HG03354 (cell line): ENCODE data around the gene KIRREL1.

Experiments
- ATAC-seq: cut with Tn5 transposase; IDR thresholded peaks from one replicate; pipeline ENCODE4 v1.9.1; 2021; ENCODE audit warnings: mild to moderate bottlenecking; ENCODE audit not compliant: unreplicated experiment, poor library complexity, severe bottlenecking

The KIRREL1 gene

DNA sequence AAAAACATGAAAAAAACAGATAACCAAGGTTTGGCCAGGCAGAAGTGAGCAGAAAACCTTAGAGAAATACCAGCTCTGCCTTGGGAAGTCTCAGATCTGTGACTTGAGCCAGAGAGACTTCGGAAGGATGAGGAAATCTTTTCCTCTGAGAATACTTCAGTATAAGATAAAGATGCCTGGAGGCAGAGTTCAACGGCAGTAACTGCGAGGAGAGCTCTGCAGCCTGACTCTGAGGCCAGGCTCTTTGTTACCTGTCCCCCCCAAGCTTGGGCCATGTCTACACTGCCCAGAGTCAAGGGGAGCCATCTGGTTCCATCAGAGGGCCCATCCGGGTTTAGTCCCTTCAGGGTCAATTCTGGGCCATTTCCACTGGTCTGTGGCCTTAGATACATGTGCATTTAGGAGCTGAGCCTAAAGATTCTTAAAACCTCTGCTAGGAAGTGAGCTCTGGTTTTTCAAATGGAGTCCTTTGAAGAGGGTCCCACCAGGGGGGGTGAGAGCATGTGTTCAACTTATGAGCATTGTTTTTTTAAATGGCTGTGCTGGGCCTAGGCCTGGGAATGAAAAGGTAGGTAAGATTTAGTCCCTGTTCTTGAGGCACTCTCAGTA is 8.7 kb downstream of the KIRREL1 start:
- ATAC-seq, result no peak

DNA sequence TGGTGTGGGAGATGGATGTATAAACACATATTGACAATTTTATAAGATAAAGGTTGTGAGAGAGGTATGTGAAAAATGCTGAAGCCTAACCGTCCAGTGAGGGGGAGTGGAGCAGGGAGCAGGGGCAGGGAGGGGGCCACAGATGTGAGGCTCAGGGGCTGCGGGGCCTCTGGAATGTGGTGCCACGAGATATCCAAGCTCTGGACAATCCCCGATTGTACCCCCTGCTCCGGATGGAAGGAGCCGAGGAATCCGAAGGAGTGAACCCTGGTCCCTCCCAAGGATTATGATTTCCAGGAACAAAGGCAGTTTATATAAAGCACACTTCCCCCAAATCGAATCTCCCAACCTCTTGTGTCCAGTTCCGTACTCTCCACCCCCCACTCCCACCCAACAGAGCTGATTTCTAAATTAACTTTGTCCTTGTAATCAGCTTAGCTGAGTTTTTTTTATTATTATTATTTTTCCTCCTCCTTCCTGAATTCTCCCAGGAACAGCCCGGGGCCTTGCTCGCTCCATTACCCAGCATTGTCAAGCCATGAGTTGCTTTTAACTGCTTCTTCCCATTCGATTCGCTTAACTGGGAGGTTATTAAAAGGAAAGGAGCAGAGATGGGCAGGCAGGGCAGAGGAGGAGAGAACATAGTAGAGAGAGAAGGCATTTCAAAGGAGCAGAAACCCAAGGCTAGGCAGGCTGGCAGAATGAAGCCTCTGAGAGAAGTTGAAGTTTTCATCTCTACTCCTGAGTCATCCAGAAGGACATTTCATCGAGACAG is 9.4 kb downstream of the KIRREL1 start:
- no peak for ATAC-seq

DNA sequence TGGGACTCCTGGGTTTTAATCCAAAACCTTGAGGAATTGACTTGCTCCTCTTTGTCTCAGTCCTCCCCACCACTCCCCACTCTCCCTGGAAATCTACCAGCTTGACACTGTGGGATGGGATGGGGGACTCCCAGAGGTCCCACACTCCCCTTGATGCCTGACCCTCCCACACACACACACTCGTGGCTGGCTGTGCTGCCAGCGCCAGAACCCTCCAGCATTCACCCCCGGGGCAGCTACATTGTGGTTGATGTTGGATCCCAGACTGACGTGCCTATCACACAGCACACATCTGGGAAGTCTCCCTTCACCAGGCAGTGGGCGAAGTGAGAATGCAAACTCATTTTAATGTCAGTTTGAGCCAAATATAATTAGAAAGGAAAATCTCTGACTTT is 10.0 kb downstream of the KIRREL1 start:
- ATAC-seq, result no peak

DNA sequence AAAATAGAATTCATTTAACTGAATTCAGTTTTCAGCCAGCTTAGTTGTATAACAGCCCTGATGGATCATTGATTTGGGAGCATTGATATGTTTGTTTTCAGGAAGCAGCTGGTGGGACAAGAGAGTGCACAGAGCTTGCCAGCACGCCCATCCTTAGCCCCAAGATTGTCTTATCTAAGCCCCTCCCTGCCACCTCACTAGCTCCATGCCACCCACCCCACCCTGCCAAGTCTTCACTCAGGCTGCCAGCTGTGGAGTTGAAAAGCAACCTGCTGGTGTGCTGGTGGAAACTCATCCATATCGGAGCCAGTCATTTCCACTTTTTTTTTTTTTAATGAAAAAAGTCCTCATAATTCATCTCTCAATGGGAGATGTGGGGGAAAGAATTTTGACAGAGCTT is 11.8 kb downstream of the KIRREL1 start:
- no peak for ATAC-seq

DNA sequence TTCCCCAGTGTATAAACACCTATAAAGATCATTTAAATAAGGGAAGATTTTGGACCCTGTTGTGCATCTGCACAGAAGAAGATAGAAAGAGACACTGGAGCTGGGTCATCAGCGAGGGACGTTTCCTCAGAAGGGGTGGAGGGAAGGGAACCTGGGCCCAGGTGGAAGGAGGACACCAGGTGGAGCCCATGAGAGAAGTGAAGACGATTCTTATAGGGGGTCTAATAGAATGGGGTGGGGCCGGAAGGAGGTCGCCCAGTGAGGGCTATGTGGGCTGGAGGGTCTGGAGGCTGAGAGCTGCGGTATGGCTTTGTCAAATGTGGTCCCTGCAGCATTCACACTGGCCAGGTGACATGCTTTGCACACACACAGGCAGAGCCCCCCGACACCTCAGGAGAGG is 13.7 kb downstream of the KIRREL1 start:
- ATAC-seq, result no peak

DNA sequence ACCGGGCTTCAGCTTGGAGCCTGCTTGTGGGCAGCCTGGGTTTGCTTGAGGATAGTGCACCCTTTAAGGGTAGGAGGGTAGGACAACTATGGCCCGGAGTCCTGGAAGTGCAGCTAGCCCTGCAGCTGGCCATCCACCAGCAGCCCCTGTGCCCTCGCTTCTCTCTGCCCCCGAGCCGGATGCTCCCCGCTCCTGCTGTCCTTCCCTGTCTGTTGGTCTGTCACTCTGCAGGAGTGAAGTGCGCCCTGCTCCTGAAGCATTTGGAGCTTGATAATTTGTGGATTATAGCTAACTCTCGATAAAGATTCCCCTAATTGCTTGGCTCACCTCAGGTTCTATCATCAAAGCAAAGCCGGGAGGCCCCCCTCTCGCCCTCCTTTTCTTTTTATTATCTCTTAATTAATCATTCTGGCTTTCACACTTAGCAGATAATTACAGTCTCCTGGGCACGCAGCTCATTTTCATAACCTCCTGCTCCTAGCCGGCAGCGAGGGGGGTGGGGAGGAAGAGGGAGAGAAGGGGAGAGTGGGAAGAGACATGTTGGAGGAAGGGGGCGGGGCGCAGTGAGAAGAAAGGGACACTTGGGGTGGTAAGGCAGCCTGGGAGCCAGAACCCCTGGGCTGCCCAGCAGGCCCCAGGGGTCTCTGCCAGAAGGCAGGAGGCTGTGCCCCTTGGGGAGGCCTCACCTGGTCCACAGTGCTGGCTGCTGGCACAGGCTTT is 14.4 kb downstream of the KIRREL1 start:
- ATAC-seq, result no peak

DNA sequence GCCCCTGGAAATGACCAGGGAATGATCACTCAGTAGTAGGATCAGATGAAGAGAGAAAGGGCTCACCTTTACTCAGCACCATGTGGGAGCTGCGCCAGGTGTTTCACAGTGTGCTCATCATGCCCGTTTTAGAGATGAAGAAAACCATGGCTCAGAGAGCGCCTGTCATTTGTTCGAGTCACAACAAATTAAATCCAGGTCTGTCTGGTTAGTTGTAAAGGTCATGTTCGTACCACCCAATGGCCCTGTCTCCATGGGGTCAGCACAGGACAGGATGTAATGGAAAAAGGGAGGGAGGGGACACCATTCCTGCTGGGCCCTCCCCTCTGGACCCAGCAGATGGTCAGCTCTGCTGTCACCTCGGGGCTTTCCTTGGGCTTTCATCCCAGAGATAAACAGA is 15.2 kb downstream of the KIRREL1 start:
- no peak for ATAC-seq

DNA sequence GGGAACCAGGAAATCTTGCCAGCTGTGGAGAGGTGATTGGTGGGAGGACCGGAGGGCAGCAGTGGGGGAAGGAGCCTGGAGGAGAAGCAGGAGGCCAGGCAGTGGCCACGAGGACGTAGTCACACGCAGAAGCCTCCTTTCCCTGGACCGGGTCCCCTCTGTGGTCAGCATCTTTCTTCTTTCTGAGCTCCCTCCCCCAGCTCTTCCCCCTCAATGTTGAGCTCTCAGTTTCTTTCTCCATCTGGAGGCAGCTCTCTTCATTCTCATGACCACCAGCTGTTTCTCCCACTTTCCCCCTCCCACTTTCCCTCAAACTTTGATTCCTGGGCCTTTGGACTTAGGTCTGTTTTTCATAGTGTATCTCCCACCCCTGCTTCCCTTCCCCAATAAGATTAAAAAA is 18.3 kb downstream of the KIRREL1 start:
- ATAC-seq, result no peak

DNA sequence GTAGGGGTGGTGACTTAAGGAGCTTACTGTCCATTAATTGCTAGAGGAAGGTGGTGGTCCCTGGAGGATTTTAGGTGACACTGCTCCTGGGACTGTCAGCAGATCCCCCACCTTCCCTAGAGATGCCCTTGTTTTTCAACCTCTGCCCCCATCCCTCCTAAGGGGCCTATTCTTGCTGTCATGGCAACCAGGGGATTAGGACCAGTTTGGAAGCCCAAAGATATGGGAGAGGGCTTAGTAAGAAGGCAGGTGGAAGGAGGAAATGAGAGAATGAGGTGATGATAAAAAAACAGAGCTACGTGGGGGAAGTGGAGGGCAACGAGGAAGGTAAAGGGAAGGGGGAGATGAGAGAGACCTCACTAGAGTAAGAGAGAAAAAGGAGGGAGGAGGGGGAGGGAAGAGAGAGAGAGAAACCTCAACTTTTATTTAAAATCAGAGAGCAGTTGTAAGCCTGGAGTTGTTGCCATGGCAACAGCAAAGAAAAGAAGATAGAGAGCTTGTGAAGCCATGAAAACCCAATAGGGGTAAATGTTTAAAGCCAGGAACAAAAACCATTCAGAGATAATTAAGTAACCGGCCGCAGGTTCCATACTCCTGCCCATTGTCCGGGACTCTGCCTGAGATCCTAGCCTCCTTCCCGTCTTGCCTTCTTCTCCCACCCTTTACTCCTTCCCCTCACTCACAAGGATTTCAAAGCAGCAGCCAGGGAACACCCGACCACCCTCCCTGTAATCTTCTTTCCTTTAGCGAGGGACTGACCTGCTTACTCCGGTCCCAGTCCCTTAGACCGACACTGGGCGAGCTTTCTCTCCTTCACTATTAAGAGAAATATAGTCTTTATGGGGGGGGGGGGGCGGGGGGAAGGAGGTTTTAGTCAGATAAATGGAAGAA is 20.6 kb downstream of the KIRREL1 start:
- no peak for ATAC-seq

DNA sequence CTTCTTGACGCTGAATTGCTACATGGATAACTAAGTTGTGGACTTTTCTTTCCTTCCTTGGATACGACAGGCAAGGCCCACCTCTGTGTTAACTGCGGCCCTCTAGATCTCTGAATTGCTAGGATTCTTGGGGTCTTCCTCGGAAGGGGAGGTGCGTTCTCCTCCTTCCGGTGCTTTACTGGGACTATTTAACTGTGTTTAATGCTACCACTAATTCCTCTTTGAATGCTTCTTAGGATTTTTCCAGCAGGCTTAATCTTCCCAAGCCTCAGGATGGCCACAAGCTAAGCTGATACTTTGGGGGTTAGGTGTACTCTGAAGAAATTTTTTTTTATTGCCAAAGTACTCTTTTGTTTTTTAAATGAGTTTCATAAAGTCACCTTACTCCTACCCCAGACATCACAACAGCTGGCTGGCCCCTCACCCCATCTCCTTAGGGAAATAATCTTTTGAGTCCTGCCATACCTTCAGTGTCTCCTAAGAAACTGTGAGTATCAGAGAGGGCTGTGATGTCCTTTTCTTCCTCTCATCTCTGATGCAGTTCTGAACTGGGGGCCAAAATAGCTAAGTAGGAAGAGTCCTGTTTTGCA is 21.4 kb downstream of the KIRREL1 start:
- ATAC-seq, result no peak

DNA sequence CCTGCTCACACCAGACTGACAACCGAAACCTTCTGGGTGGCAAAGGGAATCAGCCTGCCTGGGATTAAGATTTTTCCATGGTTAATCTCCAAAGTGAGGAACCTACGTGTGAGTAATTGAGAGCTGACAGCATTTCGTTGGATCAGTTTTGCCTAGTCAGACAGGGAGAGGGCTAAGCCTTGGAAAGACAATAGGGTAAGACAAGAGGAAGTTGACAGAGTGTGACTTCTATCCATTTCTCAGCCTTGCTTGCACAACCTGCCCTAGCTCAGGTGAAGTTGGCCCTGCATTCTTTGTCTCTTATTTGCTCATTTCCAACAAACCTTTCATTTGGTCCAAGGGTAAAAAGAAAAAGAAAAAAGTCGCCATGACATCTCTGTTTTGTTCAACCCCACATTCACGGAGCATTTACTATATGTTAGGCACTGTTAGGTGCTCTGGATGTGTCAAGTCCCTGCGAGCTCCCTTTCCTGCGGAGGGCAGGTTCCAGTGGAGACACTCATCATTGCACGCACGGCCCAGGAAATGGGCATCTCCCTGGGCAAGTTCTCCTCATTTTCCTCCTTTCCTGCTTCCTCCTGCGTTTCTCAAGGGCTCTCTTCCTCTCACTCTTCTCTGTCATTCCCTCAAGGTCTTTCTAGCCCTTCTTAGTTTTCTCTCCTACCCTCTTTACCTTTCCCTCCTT is 23.3 kb downstream of the KIRREL1 start:
- ATAC-seq, result no peak

DNA sequence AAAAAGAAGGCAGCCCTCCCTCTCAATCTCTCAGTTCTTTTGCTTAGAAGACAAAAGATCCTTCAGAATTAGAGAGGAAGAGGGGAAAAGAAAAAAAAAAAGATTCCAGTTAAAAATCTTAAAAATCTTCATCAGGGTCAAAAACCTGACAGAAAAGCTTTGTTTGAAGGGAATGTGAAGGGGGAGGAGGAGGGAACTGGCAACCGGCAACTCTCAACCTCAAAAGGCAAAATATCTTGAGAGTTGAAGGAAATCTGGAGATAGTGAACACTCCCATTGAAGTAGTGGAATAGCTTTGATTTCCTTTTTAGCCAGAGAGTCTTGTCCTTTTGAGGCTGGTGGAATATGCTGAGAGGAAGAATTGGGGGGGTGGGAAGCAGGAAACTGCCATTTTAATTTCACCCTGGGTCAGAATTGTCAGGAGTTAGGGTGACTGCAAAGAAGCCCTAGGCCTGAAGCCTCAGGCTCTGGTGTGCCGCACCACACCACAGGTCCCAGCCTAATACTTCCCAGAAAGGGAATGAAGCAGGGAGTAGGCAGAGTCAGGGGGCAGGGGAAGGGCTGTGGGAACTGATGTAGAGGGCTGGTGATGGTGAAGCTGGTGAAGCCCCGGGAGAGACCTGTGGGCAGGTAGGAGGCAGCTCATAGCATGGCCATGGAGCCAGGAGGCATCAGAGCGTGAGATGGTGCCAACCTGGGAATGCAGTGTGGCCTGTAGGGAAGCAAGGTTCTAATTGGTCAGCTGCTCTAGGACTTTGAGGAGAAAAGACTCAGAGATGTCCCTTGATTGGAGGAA is 24.6 kb downstream of the KIRREL1 start:
- no peak for ATAC-seq

DNA sequence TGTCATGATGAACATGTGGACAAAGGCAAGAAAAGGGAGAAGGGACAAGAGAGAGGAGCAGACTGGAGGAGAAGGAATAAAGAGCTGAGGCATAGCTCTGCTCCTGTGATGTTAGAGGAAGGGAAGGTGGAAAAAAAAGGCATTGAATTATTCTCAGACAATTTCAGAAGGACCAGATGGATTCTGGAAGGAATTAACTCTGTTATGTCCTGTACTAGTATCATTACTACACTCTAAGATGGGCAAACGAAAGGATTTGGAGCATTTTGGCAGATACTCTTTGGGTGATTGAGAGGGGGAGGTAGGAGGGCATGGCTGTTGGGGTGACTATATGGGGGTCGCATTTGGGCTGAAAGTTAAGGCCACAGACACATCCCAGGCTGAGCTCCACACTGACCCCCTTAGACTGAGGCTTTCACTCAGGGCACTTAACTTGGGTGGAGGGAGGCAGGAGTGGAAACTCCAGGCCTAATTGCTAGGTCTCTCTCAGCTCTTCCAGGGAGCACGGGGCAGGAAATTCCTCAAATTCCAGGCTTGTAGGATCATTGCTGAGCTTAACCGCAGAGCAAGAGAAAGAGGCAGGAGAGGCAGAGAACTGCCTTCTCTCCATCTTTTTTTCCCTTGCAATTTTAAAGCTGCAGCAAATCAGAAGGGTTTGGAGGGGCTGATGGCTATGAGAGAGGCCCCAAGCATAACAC is 25.9 kb downstream of the KIRREL1 start:
- ATAC-seq, result no peak

DNA sequence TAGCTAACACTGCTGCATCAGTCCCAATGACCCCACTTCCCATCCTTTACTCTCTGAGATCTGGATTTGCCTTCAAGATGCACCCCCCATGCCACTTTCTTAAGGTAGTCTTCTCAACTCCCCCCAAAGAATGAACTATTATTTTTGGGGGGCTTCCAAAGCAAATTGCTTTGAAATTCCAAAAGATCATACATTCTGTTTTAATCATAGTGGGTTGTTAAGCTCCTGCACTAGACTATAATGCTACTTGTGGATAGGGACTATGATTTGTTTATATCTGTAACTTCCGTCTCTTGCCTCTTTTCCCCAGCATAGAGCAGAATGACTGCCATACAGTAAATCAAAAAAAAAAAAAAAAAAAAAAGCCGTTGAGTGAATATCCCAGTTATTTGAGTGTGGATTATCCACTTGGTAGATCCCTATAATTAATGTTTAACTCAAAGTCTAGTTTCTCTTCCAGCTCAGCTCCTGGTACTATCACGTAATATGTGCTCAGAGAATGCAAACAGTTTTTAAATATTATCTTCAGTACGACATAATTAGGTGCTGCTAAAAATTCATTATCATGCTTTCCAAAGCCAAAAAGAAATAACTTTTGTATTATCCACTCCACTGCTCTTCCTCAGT is 26.9 kb downstream of the KIRREL1 start:
- ATAC-seq, result no peak

DNA sequence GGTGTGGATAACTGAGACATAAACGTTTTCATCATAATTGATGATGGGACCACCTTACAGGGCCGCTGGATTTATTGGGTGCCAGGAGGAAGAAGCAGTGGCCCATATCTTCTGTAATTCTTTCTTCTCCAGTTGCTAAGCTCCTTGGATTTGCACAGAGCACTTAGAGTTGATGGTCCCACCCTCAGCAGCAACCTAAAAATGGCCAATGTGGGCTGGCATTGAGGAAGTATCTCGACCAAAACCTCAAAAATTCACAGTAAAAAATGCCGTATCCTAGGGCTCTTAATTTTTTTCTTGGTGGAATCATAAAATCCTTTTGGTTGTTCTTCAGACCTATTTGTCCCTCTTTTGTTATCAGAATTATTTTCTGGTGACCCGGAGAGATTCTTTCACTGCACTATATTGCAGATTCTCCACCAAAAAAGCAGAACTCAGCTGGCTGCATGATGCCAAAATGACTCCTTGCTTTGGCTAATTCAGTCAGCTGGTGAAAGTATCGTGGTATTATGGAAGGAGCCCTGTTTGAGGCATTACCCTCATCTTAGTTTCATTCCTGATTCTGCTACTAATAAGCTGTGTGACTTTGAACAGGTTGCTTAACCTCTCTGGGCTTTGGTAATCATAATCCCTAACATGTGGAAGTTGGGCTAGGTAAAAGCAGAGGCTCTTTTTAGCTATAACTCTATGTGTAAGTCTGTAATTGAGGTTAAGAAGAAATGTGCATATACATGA is 27.6 kb downstream of the KIRREL1 start:
- ATAC-seq, result no peak

DNA sequence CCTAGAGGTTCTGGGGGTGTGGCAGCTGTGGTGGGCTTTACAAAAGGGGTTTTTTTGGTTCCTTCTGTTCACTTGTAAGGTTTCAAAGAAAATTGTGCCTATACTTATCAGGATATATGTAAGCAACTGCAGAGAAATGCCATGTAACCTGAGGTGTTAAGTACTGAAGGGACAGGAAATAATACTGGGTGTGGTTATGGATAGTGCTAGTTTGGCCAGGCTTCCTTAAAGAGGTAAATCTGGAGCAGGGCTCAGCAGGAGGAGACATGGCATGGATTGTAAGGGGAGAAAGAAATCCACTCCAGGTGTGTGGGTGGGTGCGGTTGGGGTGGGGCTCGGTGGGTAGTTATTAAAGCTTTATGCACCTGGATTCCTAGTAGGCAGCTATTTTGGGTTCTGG is 28.3 kb downstream of the KIRREL1 start:
- no peak for ATAC-seq
